Vagina (tissue), 2 donors: Measurements from ENCODE around the gene MCOLN1. TPM values are rescaled to one million over a fixed set of nuclear protein-coding genes. Genes with fewer than 3 reads are reported as not detected.

Experiments used
- DNase-seq, 2 donors: peaks; one replicate each; pipeline ENCODE4 v3.0.0-alpha.2; 2017; ENCODE audit errors: extremely low spot score in 2 of 2
- H3K27ac ChIP-seq: fragments of 200-600 bp; sonication (generic); one replicate; pipeline ENCODE4 v1.5.1; 2019
- H3K27me3 ChIP-seq: fragments of 200-600 bp; sonication (generic); one replicate; pipeline ENCODE4 v1.5.1; 2019
- H3K36me3 ChIP-seq, 2 donors: fragments of 200-600 bp; sonication (generic); one replicate each; pipeline ENCODE4 v1.5.1; 2017 to 2019
- H3K4me1 ChIP-seq: fragments of 200-600 bp; sonication (generic); one replicate; pipeline ENCODE4 v1.5.1; 2019
- H3K4me3 ChIP-seq, 2 donors: fragments of 200-600 bp; sonication (generic); 1 replicate in 1 of 2; 2 replicates in 1 of 2; pipeline ENCODE4 v1.5.1; 2016 to 2019
- H3K9me3 ChIP-seq: fragments of 200-600 bp; sonication (generic); one replicate; pipeline ENCODE4 v1.5.1; 2019
- POLR2A ChIP-seq, 2 donors: fragments of 450-650 bp; IDR thresholded peaks; one replicate each; pipeline ENCODE4 v1.6.1; 2017; ENCODE audit warnings: antibody characterized with exemption in 2 of 2, mild to moderate bottlenecking in 2 of 2, moderate library complexity in 2 of 2
- POLR2AphosphoS5 ChIP-seq, 2 donors: sonication (generic); formaldehyde crosslinking; IDR thresholded peaks; one replicate each; pipeline ENCODE4 v1.9.0; 2017; ENCODE audit warnings: antibody characterized with exemption in 2 of 2, mild to moderate bottlenecking in 2 of 2, low read depth in 1 of 2; ENCODE audit not compliant: insufficient read depth in 1 of 2
- intact Hi-C: fragments of 100-400 bp; cut with DNase I; formaldehyde crosslinking; loops from one replicate; pipeline ENCODE4 v1.15.1; 2023
- total RNA-seq: library from RNA; depleted of rRNA; stranded (reverse); fragments of >200 nt; gene quantifications from one replicate; pipeline ENCODE4 v1.2.3, GENCODE V29; 2016
- TF ChIP-seq, protein P1 (sequence below), 3 experiments: fragments of 450-650 bp in 2 of 3; fragments of 200-600 bp in 1 of 3; sonication (generic) in 1 of 3; IDR thresholded peaks; one replicate each; pipeline ENCODE4 v1.5.1; 2017 to 2019; ENCODE audit warnings: antibody characterized with exemption in 3 of 3, mild to moderate bottlenecking in 2 of 3, moderate library complexity in 2 of 3

MCOLN1 gene
- total RNA-seq, 1 donor from 2014 or later: 20.4 TPM

DNA sequence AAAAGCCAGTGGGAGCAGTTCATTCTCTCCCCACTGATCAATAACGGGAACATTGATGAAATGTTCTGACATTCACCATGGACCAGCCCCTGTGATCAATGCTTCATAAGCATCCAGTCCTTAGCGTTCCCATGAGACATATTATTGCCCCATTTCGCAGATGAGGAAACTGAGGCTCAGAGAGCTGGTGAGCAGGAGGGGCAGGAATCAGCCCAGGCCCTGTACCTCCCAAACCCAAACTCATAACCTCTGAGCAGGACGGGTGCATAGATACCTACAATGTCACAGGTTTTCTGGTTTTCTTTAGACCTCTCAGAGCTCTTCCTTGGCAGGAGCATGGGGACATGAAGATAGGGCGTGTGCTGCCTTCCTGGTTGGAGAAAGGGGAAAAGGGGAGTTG lies 2.1 kb downstream of the MCOLN1 start:
- H3K4me3 ChIP-seq: no peak overlapping the region
- TF ChIP-seq POLR2AphosphoS5 (IDR thresholded peaks at IDR 0.05; ENCODE audit: insufficient read depth in 1 of 2, low read depth in 1 of 2) (no peak), POLR2A (IDR thresholded peaks at IDR 0.05) (no peak)
- TF ChIP-seq, protein P1, sequence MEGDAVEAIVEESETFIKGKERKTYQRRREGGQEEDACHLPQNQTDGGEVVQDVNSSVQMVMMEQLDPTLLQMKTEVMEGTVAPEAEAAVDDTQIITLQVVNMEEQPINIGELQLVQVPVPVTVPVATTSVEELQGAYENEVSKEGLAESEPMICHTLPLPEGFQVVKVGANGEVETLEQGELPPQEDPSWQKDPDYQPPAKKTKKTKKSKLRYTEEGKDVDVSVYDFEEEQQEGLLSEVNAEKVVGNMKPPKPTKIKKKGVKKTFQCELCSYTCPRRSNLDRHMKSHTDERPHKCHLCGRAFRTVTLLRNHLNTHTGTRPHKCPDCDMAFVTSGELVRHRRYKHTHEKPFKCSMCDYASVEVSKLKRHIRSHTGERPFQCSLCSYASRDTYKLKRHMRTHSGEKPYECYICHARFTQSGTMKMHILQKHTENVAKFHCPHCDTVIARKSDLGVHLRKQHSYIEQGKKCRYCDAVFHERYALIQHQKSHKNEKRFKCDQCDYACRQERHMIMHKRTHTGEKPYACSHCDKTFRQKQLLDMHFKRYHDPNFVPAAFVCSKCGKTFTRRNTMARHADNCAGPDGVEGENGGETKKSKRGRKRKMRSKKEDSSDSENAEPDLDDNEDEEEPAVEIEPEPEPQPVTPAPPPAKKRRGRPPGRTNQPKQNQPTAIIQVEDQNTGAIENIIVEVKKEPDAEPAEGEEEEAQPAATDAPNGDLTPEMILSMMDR (IDR thresholded peaks at IDR 0.05): no peak
- H3K27me3 ChIP-seq: no peaks in the 10 kb centered on the region
- no peak for DNase-seq
- peaks cover 4 to 32% of the 10 kb centered on the region in 2 donors for H3K36me3 ChIP-seq
- intact Hi-C loops: loop anchor here (10.0 kb wide), 1 partner anchor 130 kb away; no protein-coding TSS in a partner anchor
- H3K27ac ChIP-seq: no peak overlapping the region
- no peaks in the 10 kb centered on the region for H3K9me3 ChIP-seq
- peaks cover 23% of the 10 kb centered on the region for H3K4me1 ChIP-seq

DNA sequence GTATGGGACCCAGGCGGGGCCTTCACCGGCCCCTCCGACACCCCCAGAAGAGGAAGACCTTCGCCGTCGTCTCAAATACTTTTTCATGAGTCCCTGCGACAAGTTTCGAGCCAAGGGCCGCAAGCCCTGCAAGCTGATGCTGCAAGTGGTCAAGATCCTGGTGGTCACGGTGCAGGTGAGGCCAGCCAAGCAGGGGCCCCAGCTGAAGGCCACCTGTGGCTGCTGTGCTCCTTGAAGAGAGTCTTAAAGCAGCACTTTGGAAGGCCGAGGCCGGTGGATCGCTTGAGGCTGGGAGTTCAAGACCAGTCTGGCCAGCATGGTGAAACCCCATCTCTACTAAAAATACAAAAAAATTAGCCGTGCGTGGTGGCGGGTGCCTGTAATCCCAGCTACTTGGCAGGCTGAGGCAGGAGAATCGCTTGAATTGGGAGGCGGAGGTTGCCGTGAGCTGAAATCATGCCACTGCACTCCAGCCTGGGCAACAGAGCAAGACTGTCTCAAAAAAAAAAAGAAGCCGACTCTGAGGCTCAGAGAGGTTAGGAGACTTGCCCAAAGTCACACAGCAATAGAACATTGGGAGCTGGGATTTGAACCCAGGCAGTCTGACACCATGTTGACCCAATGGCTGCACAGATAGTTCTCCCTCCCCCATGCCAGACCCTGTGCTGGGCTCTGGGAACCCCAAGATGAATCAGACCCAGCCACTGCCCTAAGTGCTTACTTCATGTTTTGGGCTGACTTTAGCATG lies 2.7 kb downstream of the MCOLN1 start:
- H3K36me3 ChIP-seq: peaks cover 4 to 32% of the 10 kb centered on the region in 2 donors
- H3K27me3 ChIP-seq: no peaks in the 10 kb centered on the region
- no peak for DNase-seq
- intact Hi-C loops: loop anchor here (10.0 kb wide), 1 partner anchor 130 kb away; no protein-coding TSS in a partner anchor
- peaks cover 23% of the 10 kb centered on the region for H3K4me1 ChIP-seq
- H3K4me3 ChIP-seq: no peak overlapping the region
- no peaks in the 10 kb centered on the region for H3K9me3 ChIP-seq
- no peak overlapping the region for H3K27ac ChIP-seq
- TF ChIP-seq POLR2AphosphoS5 (IDR thresholded peaks at IDR 0.05; ENCODE audit: insufficient read depth in 1 of 2, low read depth in 1 of 2): no peak

DNA sequence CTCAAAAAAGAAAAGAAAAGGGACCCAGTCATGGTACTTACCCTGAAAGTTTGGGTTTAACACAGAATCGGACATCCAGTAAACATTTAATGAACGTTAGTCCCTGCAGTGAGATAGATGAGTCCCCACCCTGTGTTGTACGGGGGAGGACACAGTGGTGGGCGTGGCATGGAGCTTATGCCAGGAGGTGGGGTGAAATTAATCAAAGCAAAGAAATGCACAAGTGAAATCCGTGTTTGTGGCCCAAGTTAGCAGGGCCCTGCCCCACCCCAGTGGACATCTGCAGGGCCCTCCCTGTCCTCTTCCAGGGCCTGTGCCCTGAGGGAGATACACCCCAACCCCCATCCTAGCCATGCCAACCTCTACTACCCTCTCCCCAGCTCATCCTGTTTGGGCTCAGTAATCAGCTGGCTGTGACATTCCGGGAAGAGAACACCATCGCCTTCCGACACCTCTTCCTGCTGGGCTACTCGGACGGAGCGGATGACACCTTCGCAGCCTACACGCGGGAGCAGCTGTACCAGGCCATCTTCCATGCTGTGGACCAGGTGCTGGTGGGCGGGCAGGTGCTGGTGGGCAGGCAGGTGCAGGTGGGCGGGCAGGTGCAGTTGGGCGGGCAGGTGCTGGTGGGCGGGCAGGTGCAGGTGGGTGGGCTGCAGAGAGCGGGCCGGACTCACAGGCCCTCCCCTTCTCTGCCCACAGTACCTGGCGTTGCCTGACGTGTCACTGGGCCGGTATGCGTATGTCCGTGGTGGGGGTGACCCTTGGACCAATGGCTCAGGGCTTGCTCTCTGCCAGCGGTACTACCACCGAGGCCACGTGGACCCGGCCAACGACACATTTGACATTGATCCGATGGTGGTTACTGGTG lies 3.9 kb downstream of the MCOLN1 start:
- Histone ChIP-seq H3K27me3 (no peaks in the 10 kb centered on the region), H3K4me3 (no peak overlapping the region), H3K4me1 (peaks cover 23% of the 10 kb centered on the region), H3K36me3 (peaks cover 4 to 36% of the 10 kb centered on the region in 2 donors), H3K9me3 (no peaks in the 10 kb centered on the region), H3K27ac (no peak overlapping the region)
- no peak for DNase-seq
- TF ChIP-seq, protein P1 (IDR thresholded peaks at IDR 0.05): no peak
- no peak for TF ChIP-seq POLR2A (IDR thresholded peaks at IDR 0.05)
- TF ChIP-seq POLR2AphosphoS5 (IDR thresholded peaks at IDR 0.05; ENCODE audit: insufficient read depth in 1 of 2, low read depth in 1 of 2): no peak
- intact Hi-C loops: loop anchor here (10.0 kb wide), 1 partner anchor 131 kb away; no protein-coding TSS in a partner anchor

DNA sequence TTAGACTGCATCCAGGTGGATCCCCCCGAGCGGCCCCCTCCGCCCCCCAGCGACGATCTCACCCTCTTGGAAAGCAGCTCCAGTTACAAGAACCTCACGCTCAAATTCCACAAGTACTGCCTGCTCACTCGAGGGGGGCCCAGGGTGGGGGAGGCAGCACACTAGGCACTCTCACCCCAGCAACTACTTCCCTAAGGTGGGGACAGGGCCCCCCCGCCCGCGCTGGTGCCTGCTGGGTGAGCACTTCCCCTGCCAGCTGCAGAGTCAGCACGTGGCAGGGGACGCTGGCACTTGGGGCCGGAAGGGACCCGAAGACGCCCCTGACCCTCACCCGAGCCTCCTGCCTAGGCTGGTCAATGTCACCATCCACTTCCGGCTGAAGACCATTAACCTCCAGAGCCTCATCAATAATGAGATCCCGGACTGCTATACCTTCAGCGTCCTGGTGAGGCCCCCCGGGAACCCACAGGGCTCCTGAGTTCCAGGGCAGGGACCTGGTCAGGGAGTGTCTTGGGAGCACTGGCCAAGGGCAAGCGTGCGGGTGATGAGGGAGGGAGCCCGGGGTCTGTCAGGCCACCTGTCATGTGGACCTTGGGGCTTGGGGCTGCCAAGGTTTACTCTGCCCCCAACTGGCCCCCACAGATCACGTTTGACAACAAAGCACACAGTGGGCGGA lies 5.2 kb downstream of the MCOLN1 start:
- intact Hi-C loops: loop anchor here (10.0 kb wide), 1 partner anchor 133 kb away; no protein-coding TSS in a partner anchor
- peaks cover 4 to 36% of the 10 kb centered on the region in 2 donors for H3K36me3 ChIP-seq
- peaks cover 16% of the 10 kb centered on the region for H3K4me1 ChIP-seq

More for the DNA sequence above, 5.2 kb downstream of the MCOLN1 start:
- no peak for TF ChIP-seq POLR2AphosphoS5 (IDR thresholded peaks at IDR 0.05; ENCODE audit: insufficient read depth in 1 of 2, low read depth in 1 of 2)
- TF ChIP-seq, protein P1 (IDR thresholded peaks at IDR 0.05): no peak
- no peak for TF ChIP-seq POLR2A (IDR thresholded peaks at IDR 0.05)
- H3K27ac ChIP-seq: no peak overlapping the region
- DNase-seq: no peak
- H3K9me3 ChIP-seq: no peaks in the 10 kb centered on the region
- H3K4me3 ChIP-seq: no peak overlapping the region
- no peaks in the 10 kb centered on the region for H3K27me3 ChIP-seq
